Inflammatory macrophage treated with lipopolysaccharide for 1 hour (primary cell): Measurements from ENCODE around the gene RPS6KC1.
"Not testable (repeated sequence)": the region's sequence is repeated elsewhere in the genome, so short reads cannot be mapped to it uniquely, and the experiment has no call there.

ENCODE experiments used
- DNase-seq, 2 donors: peaks; one replicate each; pipeline ENCODE4 v3.0.0-alpha.2; 2020 to 2022

Gene RPS6KC1

GRCh38 chr1:213054733-213055591, 3.9 kb downstream of the RPS6KC1 start:
- peak; percentile 49 to 55 for DNase-seq

DNA sequence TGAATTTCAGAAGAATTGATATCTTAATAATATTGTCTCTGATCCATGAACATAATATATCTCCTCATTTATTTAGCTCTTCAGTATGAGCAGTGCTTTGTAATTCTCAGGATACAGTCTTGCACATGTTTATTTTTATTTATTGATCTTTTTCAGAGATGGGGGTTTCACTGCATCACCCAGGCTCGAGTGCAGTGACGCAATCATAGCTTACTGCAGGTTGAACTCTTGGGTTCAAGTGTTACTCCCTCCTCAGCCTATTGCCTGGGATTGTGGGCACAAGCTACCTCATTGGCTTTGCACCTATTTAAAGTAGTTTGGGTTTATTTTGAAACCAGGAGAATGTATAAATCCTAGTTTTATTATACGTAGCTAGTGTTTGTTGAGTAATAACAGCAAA, 4.7 kb downstream of the RPS6KC1 start:
- no peak for DNase-seq

DNA sequence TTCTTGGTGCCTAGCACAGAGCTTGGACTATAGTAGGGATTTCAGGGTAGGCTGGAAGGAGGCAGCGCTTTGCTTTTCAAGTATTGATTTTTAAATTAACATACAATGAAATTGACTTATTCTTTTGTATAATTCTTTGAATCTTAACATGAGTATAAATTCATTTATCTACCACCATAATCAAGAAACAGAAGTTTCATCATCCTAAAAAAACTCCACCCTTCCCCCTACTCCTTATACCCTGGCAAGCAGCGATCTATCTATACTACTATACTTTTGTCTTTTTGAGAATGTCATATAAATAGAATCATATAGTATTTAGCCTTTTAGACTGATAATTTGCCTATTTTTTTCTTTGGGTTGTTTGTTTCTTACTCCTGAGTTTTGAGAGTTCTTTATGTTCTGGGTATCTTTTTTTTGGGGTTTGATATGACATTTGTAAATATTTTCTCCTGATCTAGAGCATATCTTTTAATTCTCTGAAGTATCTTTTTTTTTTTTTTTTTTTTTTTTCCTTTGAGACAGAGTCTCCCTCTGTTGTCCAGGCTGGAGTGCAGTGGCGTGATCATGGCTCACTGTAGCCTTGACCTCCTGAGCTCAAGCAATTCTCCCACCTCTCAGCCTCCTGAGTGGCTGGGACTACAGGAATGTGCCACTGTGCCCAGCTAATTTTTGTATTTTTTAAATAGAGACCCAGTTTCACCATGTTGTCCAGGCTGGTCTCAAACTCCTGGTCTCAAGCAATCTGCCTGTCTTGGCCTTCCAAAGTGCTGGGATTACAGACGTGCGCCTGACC, 6.4 kb downstream of the RPS6KC1 start:
- DNase-seq = no peak

DNA sequence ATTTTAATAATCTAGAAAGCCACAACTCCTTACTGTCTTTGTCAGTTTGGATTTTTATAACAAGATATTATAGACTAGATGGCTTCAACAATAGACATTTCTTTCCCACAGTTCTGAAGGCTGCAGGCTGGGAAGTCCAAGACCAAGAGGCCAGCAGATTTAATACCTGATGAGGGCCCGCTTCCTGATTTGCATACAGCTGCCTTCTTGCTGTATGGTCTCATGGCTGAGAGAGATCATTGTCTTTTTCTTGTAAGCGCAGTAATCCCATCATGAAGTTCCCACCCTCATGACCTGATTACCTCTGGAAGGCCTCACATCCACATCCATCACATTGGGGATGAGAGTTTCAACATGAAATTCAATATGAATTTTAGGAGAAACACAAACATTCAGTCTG, 9.8 kb downstream of the RPS6KC1 start:
- DNase-seq = no peak

DNA sequence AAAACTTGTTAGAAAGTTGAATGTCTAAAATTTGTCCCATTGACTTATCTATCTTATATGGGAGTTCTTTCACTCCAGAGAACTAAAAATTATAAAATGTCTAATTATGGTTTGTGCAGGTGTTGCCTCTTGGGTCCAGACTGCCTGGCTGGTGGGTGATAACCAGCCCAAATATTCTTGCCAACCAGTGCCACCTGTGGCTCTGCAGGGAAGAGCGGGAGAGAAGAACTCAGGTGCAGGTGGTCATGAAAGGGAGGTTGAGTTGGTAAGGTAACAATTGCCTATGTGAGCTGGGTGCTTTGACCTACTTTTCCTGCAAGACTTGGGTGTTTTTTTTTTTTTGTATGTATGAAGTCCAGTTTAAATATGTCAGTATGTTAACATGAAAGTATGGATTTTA, 10.2 kb downstream of the RPS6KC1 start:
- no peak for DNase-seq

GRCh38 chr1:213065800-213066199, 14.8 kb downstream of the RPS6KC1 start:
- no peak for DNase-seq

DNA sequence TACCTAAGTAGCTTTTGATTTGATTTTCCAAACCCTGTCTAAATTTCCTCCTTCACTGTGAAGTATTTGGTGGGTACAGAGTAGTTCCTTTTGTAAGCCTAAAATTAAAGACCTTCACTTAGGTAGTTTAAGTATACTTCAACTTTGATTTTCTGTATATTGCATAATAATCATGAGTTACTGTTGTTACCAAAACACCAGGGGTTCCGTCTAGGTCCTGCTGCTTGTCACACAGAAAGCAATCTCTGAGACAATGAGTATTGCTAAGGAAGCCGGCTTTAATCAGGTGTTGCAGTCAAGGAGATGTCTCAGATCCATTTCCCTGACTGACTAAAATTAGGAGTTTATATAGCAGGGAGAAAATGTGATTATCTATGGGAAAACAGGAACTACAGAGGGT, 15.3 kb downstream of the RPS6KC1 start:
- DNase-seq = no peak

GRCh38 chr1:213067352-213067751, 16.3 kb downstream of the RPS6KC1 start:
- DNase-seq = peak; percentile 12 to 19

GRCh38 chr1:213070406-213070805, 19.4 kb downstream of the RPS6KC1 start:
- peak; percentile 81 to 97 for DNase-seq

GRCh38 chr1:213075725-213076124, 24.7 kb downstream of the RPS6KC1 start:
- no peak for DNase-seq

- no peak for DNase-seq
These were observed 31.5 kb downstream of the RPS6KC1 start for GRCh38 chr1:213082420-213083111.

GRCh38 chr1:213083112-213083445, 32.0 kb downstream of the RPS6KC1 start:
- DNase-seq = no peak

- DNase-seq = no peak
These were observed 36.9 kb downstream of the RPS6KC1 start for GRCh38 chr1:213087911-213088310.

DNA sequence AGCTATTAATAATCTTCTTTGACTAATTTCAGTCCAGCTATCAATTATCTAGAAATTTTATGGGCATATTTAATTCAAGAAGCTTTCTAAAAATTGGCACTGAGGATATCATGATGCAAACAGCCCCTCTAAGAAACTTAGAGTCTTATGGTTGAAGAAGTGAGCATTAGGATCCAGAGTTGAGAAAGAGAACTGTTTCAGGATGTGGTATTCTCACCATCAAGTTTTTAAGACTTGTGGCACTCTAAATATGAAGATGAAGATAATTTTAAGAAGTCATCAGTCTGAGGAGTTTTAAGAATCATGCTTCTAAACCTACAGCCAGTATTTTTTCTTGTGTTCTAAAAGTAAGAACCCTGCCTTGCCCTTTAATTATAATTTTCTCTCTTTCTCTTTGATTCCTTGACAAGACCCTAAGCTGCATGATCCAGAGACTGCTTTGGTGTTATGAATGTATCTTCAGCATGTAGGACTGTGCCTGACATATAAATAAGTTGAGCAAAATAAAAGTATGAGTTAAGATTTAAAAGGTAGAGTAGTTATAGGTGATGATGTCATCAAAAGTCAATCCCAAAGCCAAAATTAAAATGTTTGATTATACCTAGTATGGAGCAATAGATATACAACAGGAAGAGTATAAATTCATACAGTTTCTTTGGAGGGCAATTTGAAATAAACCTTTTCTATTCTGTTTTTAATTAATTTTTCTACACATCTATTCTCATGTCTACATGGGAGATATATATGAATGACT, 39.1 kb downstream of the RPS6KC1 start:
- no peak for DNase-seq

DNA sequence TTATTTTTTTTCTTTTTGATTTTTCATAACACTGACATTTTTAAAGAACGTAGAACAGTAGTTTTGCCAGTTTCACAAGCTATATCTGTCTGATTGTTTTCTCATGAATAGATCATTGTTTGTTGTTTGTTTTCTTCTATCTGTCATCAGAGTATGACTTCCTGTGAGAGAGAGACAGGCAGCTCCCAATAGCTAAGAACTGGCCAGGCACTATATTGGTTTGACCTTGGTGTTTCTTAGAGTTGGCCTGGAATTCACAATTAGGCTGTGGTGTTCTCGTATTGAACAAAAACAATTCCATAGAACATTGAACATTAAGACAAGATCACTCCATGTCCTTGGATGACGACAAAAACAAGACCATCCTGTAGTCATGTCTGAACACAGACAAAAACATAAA, 43.4 kb downstream of the RPS6KC1 start:
- no peak for DNase-seq

DNA sequence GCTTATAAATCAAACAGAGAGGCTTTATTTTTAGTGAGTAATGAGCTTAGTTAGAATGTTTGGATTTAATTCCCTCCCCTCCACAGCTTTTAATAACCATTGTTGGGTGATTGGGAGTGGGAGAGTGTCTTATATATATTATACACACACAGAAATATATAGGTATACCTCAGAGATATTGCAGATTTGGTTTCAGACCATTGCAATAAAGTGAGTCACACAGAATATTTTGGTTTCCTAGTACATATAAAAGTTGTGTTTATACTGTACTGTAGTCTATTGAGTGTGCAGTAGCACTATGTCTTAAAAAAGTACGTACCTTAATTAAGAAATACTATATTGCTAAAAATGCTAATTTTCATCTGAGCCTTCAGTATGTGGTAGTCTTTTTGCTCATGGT, 44.4 kb downstream of the RPS6KC1 start:
- no peak for DNase-seq

- DNase-seq = no peak
These were observed 48.8 kb downstream of the RPS6KC1 start for GRCh38 chr1:213099682-213100399.

DNA sequence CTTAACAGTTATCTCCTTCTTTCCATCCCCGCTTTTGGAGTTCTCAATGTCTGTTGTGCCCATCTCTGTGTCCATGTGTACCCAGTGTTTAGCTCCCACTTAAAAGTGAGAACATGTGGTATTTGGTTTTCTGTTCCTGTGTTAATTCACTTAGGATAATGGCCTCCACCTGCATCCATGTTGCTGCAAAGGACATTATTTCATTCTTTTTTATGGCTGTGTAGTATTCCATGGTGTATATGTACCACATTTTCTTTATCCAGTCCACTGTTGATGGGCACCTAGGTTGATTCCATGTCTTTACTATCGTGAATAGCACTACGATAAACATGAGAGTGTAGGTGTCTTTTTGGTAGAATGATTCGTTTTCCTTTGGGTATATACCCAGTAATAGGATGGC, 49.5 kb downstream of the RPS6KC1 start:
- not testable (repeated sequence) for DNase-seq

- no peak for DNase-seq
These were observed 52.6 kb downstream of the RPS6KC1 start for GRCh38 chr1:213103377-213104306.

DNA sequence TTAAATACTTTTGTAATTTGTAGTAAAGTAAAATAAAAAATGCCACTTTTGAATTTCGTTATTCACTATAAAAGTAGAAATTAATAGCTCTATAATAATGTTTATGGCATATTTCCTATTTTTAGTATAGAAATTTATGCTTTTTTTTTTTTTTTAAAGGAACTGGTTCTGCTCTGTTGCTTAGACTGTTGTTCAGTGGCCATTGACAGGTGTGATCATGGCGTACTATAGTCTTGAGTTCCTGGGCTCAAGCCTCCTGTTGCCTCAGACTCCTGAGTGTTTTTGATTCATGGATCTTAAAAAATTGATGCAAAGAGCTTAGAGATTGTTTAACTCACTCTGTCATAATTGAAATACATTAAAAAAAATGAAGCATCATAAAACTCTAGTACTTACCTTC, 53.6 kb downstream of the RPS6KC1 start:
- no peak for DNase-seq

DNA sequence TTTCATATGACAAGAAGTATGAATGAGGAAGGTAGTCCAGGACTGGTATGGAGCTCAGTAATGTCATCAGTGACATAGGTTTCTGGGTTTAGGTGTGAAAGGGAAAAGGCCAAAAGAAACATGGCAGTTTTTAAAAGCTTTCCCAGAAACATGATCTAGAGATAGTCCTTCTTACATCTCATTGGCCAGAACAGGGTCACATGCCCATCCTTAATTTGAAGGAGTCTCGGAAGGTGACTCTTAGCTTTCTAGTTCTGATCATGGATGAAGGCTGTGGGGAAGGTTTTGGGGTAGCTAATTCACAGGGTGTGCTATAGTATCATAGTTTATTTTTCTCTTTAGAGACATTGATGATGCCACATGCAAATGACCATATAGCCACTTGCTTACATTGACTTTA, 55.3 kb downstream of the RPS6KC1 start:
- DNase-seq = no peak
